CD4-positive, alpha-beta T cell (primary cell): Measurements from ENCODE around the gene SUCLG2. TPM values are rescaled to one million over a fixed set of nuclear protein-coding genes. Genes with fewer than 3 reads are reported as not detected.

Source experiments
- ATAC-seq: fragments of 200-7000 bp; cut with Tn5 transposase; one replicate; pipeline ENCODE4 v1.10.0; 2022; ENCODE audit warnings: mild to moderate bottlenecking; ENCODE audit not compliant: poor library complexity
- CTCF ChIA-PET: fragments of 350-600 bp; sonication (Branson Sonifier 250); formaldehyde crosslinking; loops from one replicate; lab custom pipeline; 2021; ENCODE audit warnings: antibody characterized with exemption, inconsistent platforms; lab: Charles Lee
- POLR2A ChIA-PET: fragments of 350-600 bp; sonication (Branson Sonifier 250); formaldehyde crosslinking; loops from one replicate; lab custom pipeline; 2021; ENCODE audit warnings: antibody characterized with exemption, inconsistent platforms; lab: Charles Lee
- DNase-seq, 14 experiments: peaks; one replicate each; pipeline ENCODE4 v3.0.0-alpha.2; 2013 to 2020; ENCODE audit warnings: mixed read lengths in 2 of 14
- H3K27ac ChIP-seq, 2 donors: one replicate each; pipeline versions ENCODE4 v1.5.1 to v1.7.0; 2013; ENCODE audit warnings: low read length in 2 of 2, low read depth in 1 of 2, mild to moderate bottlenecking in 1 of 2
- H3K27me3 ChIP-seq, 2 experiments: 1 replicate in 1 of 2; 2 replicates in 1 of 2; pipeline versions ENCODE4 v1.6.1 to v1.7.0; 2013; ENCODE audit warnings: low read length in 2 of 2, control low read depth in 1 of 2, mild to moderate bottlenecking in 1 of 2, moderate library complexity in 1 of 2; ENCODE audit not compliant: insufficient read depth in 2 of 2, control insufficient read depth in 1 of 2
- H3K36me3 ChIP-seq: one replicate; pipeline ENCODE4 v1.6.1; 2013; ENCODE audit warnings: low read length, control low read depth; ENCODE audit not compliant: insufficient read depth
- H3K4me1 ChIP-seq: one replicate; pipeline ENCODE4 v1.6.1; 2013; ENCODE audit warnings: low read length, control low read depth; ENCODE audit not compliant: insufficient read depth
- H3K4me3 ChIP-seq: one replicate; pipeline ENCODE4 v1.5.1; 2013; ENCODE audit warnings: mild to moderate bottlenecking, low read length, moderate library complexity
- H3K9me3 ChIP-seq, 2 experiments: 1 replicate in 1 of 2; 2 replicates in 1 of 2; pipeline versions ENCODE4 v1.6.1 to v1.7.0; 2013; ENCODE audit warnings: low read length in 2 of 2, mild to moderate bottlenecking in 2 of 2, control low read depth in 1 of 2, moderate library complexity in 1 of 2; ENCODE audit not compliant: control insufficient read depth in 1 of 2, insufficient read depth in 1 of 2
- H3K27ac Mint-ChIP-seq: one replicate; pipeline ENCODE4 v1.8.0; 2020; ENCODE audit warnings: mixed read lengths
- H3K27me3 Mint-ChIP-seq: one replicate; pipeline ENCODE4 v1.8.0; 2021; ENCODE audit warnings: mixed read lengths
- H3K36me3 Mint-ChIP-seq: one replicate; pipeline ENCODE4 v1.8.0; 2021; ENCODE audit warnings: low read depth, mixed read lengths
- H3K4me1 Mint-ChIP-seq: one replicate; pipeline ENCODE4 v1.8.0; 2021; ENCODE audit warnings: low read depth, mixed read lengths
- H3K4me3 Mint-ChIP-seq: one replicate; pipeline ENCODE4 v1.8.0; 2020; ENCODE audit warnings: mild to moderate bottlenecking, mixed read lengths
- H3K9me3 Mint-ChIP-seq: one replicate; pipeline ENCODE4 v1.8.0; 2020; ENCODE audit warnings: mixed read lengths
- intact Hi-C, 2 experiments: fragments of 100-400 bp; cut with DNase I in 1 of 2; cut with micrococcal nuclease in 1 of 2; formaldehyde crosslinking; loops; one replicate each; pipeline versions ENCODE4 v1.15.1 to v1.9.0; 2023 to 2025; cut with DNase I, micrococcal nuclease
- total RNA-seq, 174 experiments: library from RNA in 2 of 174; stranded (reverse) in 2 of 174; gene quantifications; one replicate each; pipeline ENCODE4 v1.2.3 and lab custom pipeline; 2021 to 2026
- TF ChIP-seq, protein P1 (sequence below): fragments of 200-600 bp; IDR thresholded peaks from one replicate; pipeline ENCODE4 v1.8.0; 2022; ENCODE audit warnings: antibody characterized with exemption, mild to moderate bottlenecking

Gene SUCLG2
- total RNA-seq, 2 experiments from 2014 or later, result 51.7 to 52.4 TPM

DNA sequence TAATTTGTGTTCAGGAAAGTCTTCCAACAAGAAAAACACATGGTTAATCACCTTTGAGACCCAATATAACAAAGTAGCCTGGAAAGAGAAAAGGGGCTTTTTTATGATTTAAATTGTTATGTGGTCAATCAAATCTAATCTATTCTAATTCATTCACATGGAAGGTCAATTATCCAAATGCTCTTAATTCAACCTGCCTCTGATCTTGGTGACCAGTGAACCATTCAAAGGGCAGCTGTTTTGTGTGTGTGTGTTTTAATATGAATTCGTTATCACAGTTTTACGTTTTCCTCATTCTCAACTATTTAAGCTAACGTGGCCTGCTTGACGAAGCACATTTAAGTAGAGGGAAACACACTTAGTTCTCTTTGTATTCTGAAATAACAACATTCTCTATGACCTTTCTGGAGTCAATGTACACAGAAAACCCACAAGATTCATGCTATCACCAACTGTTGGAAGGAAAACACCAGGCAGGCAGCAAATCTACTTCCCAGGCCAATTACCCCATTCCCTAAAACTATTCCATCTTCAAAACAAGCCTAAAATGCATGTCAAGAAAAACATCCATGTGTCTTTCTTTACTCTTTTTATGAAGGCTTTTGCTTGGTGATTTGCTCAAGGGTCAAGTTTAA is 195.4 kb downstream of the SUCLG2 start:
- no peaks in the 10 kb centered on the region for H3K9me3 Mint-ChIP-seq
- H3K4me3 Mint-ChIP-seq, result no peak overlapping the region
- peaks cover 62% of the 10 kb centered on the region for H3K36me3 Mint-ChIP-seq
- H3K4me1 Mint-ChIP-seq, result no peaks in the 10 kb centered on the region
- POLR2A ChIA-PET, result no interaction called here
- ATAC-seq (no peak), DNase-seq (no peak)
- H3K9me3 ChIP-seq, result no peaks in the 10 kb centered on the region
- H3K27ac Mint-ChIP-seq, result no peak overlapping the region
- no peaks in the 10 kb centered on the region for H3K27me3 ChIP-seq
- no peak overlapping the region for H3K27ac ChIP-seq
- no peaks in the 10 kb centered on the region for H3K4me1 ChIP-seq
- TF ChIP-seq, protein P1, sequence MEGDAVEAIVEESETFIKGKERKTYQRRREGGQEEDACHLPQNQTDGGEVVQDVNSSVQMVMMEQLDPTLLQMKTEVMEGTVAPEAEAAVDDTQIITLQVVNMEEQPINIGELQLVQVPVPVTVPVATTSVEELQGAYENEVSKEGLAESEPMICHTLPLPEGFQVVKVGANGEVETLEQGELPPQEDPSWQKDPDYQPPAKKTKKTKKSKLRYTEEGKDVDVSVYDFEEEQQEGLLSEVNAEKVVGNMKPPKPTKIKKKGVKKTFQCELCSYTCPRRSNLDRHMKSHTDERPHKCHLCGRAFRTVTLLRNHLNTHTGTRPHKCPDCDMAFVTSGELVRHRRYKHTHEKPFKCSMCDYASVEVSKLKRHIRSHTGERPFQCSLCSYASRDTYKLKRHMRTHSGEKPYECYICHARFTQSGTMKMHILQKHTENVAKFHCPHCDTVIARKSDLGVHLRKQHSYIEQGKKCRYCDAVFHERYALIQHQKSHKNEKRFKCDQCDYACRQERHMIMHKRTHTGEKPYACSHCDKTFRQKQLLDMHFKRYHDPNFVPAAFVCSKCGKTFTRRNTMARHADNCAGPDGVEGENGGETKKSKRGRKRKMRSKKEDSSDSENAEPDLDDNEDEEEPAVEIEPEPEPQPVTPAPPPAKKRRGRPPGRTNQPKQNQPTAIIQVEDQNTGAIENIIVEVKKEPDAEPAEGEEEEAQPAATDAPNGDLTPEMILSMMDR, result no peak
- H3K4me3 ChIP-seq, result no peak overlapping the region
- intact Hi-C loops, result no loop called here
- no peaks in the 10 kb centered on the region for H3K27me3 Mint-ChIP-seq
- H3K36me3 ChIP-seq, result peaks cover 15% of the 10 kb centered on the region
- CTCF ChIA-PET, result no interaction called here

DNA sequence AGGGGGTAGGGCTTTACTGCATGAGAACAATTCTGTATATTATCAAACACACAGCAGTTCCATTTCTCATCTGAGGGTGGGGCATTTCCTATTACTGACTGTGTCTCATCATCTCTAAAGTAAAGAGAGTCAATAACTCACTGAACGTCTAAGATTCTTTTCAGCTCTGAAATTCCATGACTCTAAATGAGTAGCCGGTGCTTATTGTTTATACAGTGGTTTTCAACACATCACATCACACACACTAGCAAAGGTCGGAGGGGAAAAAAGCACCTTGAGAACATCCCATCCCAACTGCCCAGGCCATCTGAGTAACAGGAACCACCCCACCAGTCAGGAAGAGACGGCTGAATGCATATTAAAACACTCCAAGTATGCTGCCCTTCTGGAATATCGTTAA is 196.0 kb downstream of the SUCLG2 start:
- no peaks in the 10 kb centered on the region for H3K9me3 ChIP-seq
- Mint-ChIP-seq H3K4me3 (no peak overlapping the region), H3K9me3 (no peaks in the 10 kb centered on the region), H3K27me3 (no peaks in the 10 kb centered on the region), H3K36me3 (peaks cover 60% of the 10 kb centered on the region), H3K27ac (no peak overlapping the region), H3K4me1 (no peaks in the 10 kb centered on the region)
- ChIA-PET CTCF (no interaction called here), POLR2A (no interaction called here)
- no peak overlapping the region for H3K4me3 ChIP-seq
- TF ChIP-seq, protein P1, result no peak
- intact Hi-C loops, result no loop called here
- peaks cover 20% of the 10 kb centered on the region for H3K36me3 ChIP-seq
- H3K4me1 ChIP-seq, result no peaks in the 10 kb centered on the region
- H3K27me3 ChIP-seq, result no peaks in the 10 kb centered on the region
- no peak for DNase-seq
- no peak for ATAC-seq
- no peak overlapping the region for H3K27ac ChIP-seq

DNA sequence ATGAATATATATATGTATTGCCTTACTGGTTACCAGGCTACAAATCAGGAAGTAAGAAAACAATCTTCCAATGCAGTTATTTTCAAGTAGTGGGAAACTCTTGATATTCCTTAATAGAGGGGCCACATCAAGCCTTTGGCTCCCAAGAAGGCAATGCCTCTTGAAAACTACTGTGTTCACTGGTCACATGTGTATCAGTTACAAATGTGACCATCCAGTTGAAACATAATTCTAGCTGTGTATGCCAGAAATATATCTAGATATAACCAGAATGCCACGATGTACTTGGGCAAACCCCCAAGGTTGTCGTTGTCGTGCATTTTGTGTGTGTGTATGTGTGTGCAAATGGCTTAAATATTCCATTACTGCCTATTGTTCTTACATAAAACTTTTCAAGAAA is 200.8 kb downstream of the SUCLG2 start:
- Histone ChIP-seq H3K4me3 (no peak overlapping the region), H3K27ac (no peak overlapping the region), H3K9me3 (no peaks in the 10 kb centered on the region), H3K27me3 (no peaks in the 10 kb centered on the region), H3K4me1 (no peaks in the 10 kb centered on the region), H3K36me3 (peaks cover 8% of the 10 kb centered on the region)
- TF ChIP-seq, protein P1, result no peak
- POLR2A ChIA-PET, result no interaction called here
- Mint-ChIP-seq H3K4me3 (no peak overlapping the region), H3K27me3 (no peaks in the 10 kb centered on the region), H3K4me1 (peaks cover 4% of the 10 kb centered on the region), H3K36me3 (peaks cover 39% of the 10 kb centered on the region), H3K27ac (no peak overlapping the region), H3K9me3 (no peaks in the 10 kb centered on the region)
- intact Hi-C loops, result no loop called here
- CTCF ChIA-PET, result no interaction called here
- DNase-seq (no peak), ATAC-seq (no peak)
